ENCODE measurements around the gene HELZ.
"Not testable (repeated sequence)": the region's sequence is repeated elsewhere in the genome, so short reads cannot be mapped to it uniquely, and the experiment has no call there.

Gene HELZ

GRCh38 chr17:67245073-67245693, at the start of gene HELZ:
Gene HELZ (minus strand): TSS chr17:67245196. CDS start chr17:67218804, 26,392 bp downstream.
- TF ChIP-seq CTCF (IDR thresholded peaks at IDR 0.05; ENCODE audit: low read length, missing control alignments), result no peak

GRCh38 chr17:67293251-67294203, 48.5 kb upstream of the HELZ start:
- no peak overlapping the region for H3K4me3 ChIP-seq (replicated peaks; ENCODE audit: low read depth, low read length)
- TF ChIP-seq CTCF (IDR thresholded peaks at IDR 0.05; ENCODE audit: low read length, missing control alignments), result peak; percentile 75
- DNase-seq (ENCODE audit: low read depth), result peak; percentile 61

More at GRCh38 chr17:67245073-67245693, at the start of gene HELZ:
- DNase-seq (ENCODE audit: low read depth), result peak; percentile 84
- peak within 1 kb of the TSS; percentile 81 for H3K4me3 ChIP-seq (replicated peaks; ENCODE audit: low read depth, low read length)

- TF ChIP-seq CTCF (IDR thresholded peaks at IDR 0.05; ENCODE audit: low read length, missing control alignments), result no peak
- no peak for DNase-seq (ENCODE audit: low read depth)
- H3K4me3 ChIP-seq (replicated peaks; ENCODE audit: low read depth, low read length), result no peak overlapping the region
These were observed 45.8 kb upstream of the HELZ start for GRCh38 chr17:67290711-67291291.

- no peak overlapping the region for H3K4me3 ChIP-seq (replicated peaks; ENCODE audit: low read depth, low read length)
- no peak for DNase-seq (ENCODE audit: low read depth)
- TF ChIP-seq CTCF (IDR thresholded peaks at IDR 0.05; ENCODE audit: low read length, missing control alignments), result no peak
These were observed 45.2 kb upstream of the HELZ start for GRCh38 chr17:67290244-67290643.

GRCh38 chr17:67289181-67289876, 44.3 kb upstream of the HELZ start:
- H3K4me3 ChIP-seq (replicated peaks; ENCODE audit: low read depth, low read length), result no peak overlapping the region
- TF ChIP-seq CTCF (IDR thresholded peaks at IDR 0.05; ENCODE audit: low read length, missing control alignments), result no peak
- DNase-seq (ENCODE audit: low read depth), result peak; percentile 96

GRCh38 chr17:67286826-67287225, 41.8 kb upstream of the HELZ start:
- H3K4me3 ChIP-seq (replicated peaks; ENCODE audit: low read depth, low read length); DNase-seq (ENCODE audit: low read depth): not testable (repeated sequence)

- no peak for DNase-seq (ENCODE audit: low read depth)
- no peak for TF ChIP-seq CTCF (IDR thresholded peaks at IDR 0.05; ENCODE audit: low read length, missing control alignments)
- H3K4me3 ChIP-seq (replicated peaks; ENCODE audit: low read depth, low read length), result no peak overlapping the region
These were observed 40.4 kb upstream of the HELZ start for GRCh38 chr17:67285360-67285759.

Data from fibroblast of pulmonary artery (primary cell).